ENCODE data around the gene IFITM10.

Gene IFITM10

DNA sequence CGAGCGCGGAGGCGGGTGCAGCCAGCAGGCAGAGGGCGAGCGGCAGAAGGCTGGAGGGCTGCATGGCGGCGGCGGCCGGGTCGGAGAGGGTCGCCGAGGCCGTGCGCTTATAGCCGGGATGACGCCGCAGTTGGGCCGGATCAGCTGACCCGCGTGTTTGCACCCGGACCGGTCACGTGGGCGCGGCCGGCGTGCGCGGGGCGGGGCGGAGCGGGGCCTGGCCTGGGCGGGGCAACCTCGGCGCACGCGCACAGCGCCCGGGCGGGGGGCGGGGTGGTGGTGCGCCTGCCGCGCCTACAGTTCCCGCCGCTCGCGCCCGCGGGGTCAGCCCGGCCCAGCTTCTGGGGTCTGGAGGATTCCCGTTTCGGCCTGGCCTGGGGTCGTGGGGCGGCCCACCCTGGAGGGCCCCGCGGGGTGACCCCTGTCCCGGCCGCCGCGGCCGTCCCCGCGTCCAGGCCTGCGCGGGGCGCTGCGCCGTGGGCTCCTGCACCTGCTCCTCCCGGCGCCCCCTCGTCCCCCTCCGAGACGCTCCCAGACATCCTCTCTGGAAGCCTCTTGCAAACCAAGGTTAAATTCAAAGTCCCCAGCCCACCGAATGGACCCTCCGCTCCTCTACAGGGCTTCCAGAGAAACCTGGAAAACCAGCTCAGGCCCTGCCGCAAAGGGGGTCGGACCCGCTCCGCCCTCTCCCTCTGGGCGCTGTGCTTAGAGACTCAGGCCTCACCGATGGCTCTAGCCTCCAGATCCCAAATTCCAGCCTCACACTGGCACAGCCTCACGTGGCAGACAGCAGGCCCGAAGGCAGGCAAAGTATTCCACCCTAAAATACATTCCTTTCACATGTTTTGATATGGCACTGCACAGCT lies 13.6 kb upstream of the IFITM10 start, which contains the start of gene CTSD:
Gene CTSD (minus strand): TSS at position 132 of the 866 bp plus-strand sequence. CDS start 68 bp downstream, at position 64.
- peak; percentile 74 to 82 (median 80) for DNase-seq (ENCODE audit: low read depth in 3 of 3)

GRCh38 chr11:1763336-1763795 lies 13.0 kb upstream of the IFITM10 start:
- DNase-seq (ENCODE audit: low read depth in 3 of 3) = no peak

DNA sequence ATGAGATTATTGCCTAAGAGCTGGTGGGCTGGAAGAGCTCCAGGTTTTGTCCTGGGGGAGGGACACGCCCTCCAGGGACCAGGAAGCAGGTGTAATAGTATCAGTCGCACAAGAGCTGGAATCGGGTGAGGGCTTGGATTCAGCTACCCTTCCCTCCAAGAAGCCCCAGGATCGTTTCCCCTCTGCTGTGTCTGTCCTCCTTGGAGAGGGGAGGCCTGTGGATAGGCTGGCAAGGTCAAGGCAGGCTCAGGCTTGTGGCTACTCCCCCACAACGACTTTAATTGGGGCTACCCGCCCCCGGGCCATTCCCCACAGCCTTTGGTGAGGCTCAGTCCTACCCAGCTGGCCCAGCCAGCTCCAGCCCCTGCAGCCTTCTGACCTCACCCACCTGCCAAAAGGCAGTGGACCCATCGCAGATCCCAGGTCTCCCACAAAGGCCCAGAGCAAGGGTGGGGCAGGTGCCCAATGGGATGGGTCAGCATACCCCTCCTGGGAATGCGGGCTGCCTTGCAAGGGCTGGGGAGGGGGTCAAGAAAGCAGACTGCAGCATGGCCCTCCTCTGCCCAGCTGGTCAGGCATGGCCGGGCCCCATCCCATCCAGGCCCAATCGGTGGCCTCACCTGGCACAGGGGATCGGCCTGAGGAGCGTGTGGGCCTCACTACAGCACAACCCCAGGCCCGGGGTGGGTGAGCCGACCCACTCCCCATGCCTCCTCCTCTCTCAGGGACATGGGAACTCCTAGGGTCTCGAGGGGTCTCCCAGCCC lies 12.3 kb upstream of the IFITM10 start:
- DNase-seq (ENCODE audit: low read depth in 3 of 3) = no peak

DNA sequence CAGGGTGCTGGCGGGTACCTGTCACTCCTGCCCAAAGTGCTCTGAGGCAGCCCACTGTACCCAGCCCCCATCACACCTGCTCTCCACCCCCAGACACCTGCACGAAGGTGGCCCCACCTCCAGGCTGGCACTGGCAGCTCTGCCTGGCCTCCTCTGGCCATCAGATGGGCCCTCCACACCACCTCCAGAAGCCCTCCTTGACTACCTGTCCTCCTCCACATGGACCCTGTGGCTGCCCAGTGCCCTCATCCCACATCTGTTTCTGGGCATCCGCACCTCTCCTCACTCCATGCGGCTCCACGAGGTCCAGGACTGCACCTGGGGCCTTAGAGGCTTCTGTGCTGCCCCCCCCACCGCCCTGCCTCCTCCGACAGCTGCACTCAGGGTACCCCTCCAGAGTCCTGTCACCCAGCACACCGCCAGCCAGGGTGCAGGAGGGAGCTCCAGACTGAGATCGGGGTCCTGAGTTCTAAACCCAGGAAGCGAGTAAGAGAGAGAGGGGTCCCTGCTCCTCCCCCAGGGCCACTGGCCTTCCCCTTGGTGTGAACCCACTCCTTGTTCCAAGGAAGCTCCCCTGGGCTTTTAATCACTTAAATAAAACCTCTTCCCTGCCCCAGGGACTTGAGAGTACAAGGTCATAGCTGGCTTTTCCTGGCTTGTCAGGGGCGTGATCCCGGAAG lies 11.6 kb upstream of the IFITM10 start:
- DNase-seq (ENCODE audit: low read depth in 3 of 3) = no peak

DNA sequence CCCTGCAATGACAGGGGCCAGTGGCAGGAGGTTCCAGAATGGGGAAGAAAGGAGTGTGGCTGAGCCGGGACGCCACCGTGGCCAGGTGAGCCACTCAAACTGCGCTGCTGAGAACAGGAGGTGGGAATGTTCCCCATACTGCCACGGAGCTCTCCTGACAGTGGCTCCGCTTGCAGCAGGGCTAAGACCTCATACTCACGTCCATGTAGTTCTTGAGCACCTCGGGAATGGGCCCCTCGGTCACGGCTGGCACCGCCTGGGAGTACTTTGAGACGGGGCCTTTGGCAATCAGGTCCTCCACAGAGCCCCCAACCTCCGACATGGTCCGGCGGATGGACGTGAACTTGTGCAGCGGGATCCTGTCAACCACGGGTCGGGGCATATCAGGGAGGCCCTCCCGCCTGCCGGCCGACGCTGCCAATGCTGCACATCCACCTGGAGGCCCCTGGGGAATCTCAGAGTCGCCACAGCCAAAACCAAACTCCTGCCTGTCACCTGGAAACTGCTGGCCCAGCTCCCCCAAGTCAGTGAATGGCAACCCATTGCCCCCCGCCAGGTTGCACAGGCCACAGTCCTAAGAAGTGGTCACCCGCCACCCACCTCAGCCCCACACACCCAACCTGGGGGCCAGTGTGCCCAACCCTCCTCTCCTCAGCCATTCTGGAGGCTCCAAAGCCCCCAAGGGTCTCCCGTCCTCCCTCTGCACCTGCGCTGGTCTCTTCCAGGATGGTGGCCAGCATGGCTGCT lies 10.9 kb upstream of the IFITM10 start:
- no peak for DNase-seq (ENCODE audit: low read depth in 3 of 3)

DNA sequence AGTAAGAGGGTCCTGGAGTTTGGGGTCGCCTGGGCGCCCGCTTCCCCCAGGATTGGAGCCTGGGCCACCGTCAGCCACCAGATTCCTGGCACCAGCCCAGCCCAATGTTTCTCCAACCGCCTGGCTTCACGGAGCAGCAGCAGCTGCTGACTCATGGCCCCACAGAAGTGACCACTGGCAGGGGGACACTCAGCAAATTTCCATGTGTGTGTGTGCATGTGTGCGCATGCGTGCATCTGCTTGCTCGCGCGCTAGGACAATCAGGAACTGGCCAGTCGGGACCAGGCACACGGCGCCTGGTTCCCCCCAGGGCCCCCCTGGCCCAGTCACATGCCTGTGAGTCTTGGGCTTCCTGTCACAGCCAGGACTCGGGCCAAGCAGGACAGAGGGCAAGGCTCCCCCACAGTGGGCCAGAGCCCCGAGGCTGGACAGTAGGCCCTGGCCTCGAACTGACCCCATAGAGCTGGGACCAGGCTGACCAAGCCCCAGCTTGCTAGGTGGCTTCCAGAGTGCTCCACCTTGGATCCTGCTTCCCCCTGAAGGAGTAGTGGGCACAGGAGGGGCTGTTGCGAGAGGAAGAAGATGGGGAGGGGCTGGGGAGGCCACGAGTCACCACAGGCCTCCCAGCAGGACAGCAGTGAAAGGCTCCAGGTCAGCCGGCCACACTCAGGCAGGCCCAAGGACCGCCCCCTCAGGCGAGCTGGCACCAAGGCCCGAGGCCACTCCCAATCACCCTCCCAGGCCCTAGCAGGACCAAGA lies 10.1 kb upstream of the IFITM10 start:
- no peak for DNase-seq (ENCODE audit: low read depth in 3 of 3)

GRCh38 chr11:1759851-1760220 lies 9.4 kb upstream of the IFITM10 start:
- DNase-seq (ENCODE audit: low read depth in 3 of 3) = no peak

- DNase-seq (ENCODE audit: low read depth in 3 of 3) = no peak
Observed at GRCh38 chr11:1759151-1759850, 8.9 kb upstream of the IFITM10 start.

DNA sequence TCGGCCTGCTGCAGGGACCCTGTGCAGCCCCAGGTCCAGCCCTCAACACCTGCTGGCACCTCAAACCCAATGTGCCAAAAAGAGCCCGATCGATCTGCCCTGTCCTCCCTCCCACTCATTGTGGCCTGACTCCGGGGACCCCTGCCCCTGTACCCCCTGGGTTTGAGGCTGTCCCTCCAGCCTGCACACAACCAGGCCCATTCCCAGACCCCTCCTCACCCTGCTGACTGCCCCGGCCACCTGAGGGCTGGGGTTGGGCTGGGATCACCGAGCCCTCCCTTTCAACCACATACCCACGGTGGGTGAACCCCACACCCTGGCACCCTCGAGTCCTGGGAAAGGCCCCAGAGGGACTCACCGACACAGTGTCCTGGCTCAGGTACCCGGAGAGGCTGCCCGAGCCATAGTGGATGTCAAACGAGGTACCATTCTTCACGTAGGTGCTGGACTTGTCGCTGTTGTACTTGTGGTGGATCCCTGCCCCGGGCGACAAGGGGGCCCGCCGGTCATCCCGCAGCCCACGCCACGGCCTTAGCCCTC lies 8.3 kb upstream of the IFITM10 start:
- no peak for DNase-seq (ENCODE audit: low read depth in 3 of 3)

- DNase-seq (ENCODE audit: low read depth in 3 of 3) = peak in 1 of 3 experiments; percentile 44
Observed at GRCh38 chr11:1757861-1758610, 7.6 kb upstream of the IFITM10 start.

- DNase-seq (ENCODE audit: low read depth in 3 of 3) = no peak
Observed at GRCh38 chr11:1756791-1757771, 6.7 kb upstream of the IFITM10 start.

DNA sequence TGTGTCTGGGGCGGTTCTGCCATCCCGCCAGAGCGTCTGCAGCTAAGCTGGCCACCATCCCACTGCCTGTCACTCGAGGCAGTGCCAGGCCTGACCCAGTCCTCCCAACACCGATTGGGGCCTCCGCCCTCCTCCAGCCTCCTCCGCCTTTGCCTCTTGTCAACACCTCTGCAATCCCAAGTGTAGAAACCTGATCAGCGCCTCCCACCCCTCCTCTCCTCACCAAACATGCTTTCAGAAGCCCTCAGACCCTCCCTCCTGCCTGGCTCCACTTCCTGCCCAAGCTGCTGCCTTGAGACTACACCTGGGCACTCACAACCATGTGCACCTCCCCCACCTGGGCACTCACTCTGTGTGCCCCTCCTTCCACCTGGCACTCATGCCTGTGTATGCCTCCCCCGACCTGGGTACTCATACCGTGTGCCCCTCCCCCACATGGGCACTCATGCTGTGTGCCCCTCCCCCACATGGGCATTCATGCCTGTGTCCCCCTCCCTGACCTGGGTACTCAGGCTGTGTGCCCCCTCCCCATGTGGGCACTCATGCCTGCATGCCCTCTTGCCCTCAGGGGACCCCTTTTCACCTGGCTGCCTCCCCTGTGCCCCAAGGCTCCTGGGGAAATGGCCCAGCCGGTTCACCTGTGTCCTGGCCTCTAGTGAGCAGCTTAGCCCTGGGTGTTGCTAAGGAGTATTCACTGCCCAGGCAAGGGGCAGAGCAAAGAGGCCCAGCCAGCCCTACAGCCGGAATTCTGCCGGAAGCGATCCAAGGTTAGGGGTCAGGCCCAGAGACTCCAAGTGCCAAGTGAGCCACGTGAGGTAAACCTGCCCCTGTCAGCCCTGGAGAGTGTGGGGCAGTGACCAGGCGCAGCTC lies 5.5 kb upstream of the IFITM10 start:
- DNase-seq (ENCODE audit: low read depth in 3 of 3) = no peak

GRCh38 chr11:1755344-1755691 lies 4.9 kb upstream of the IFITM10 start:
- no peak for DNase-seq (ENCODE audit: low read depth in 3 of 3)

GRCh38 chr11:1754376-1755150 lies 4.2 kb upstream of the IFITM10 start:
- no peak for DNase-seq (ENCODE audit: low read depth in 3 of 3)

DNA sequence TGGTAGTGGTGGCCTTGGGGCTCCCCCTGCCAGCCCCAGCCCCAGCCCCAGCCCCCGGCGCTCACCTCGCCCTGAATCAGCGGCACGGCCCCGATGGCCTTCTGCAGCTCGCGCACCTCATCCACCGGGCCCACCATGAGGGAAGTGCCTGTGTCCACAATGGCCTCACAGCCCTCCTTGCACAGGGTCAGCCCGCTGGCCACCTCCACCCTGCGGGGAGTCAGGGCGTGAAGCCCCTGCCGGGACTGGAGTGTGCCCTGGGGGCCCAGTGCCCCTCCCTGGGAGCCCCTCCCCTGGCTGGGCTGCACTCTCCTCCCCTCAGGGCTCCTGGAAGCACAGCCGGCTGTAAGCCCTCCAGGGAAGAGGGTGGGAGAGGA lies 3.5 kb upstream of the IFITM10 start:
- DNase-seq (ENCODE audit: low read depth in 3 of 3) = no peak

DNA sequence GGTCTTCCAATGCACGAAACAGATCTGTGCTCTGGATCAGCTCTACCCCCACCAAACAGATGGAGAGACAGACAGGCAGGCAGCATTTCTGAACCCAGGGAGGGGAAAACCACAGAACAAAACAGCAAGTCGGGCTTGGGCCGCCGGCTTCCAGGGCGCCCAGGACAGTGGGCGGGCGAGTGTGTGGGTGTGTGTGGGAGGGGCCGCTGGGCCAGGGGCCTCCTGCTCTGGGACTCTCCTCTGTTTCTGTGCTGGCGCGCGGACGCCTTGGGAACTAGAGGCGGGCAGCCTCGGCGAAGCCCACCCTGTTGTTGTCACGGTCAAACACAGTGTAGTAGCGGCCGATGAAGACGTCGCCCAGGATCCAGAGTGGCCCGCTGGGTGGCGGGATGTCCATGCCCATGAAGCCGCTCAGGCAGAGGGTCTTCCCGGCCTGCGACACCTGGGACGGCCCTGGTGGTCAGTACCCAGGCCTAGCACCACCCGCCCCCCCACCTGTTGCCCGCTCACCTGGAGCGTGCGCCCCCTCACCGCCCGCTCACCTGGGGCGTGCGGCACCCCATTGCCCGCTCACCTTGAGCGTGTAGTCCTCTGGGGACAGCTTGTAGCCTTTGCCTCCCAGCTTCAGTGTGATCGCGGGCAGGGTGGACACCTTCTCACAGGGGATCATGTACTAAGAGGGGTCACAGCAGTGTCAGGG lies 3.0 kb upstream of the IFITM10 start:
- DNase-seq (ENCODE audit: low read depth in 3 of 3) = no peak
